Mucosa of descending colon (tissue), 3 donors: ENCODE results near the gene SCAF4. TPM values are rescaled to one million over a fixed set of nuclear protein-coding genes. Genes with fewer than 3 reads are reported as not detected.

Source experiments
- ATAC-seq: fragments of 200-7000 bp; cut with Tn5 transposase; one replicate; pipeline ENCODE4 v1.9.1; 2020; ENCODE audit warnings: mild to moderate bottlenecking, moderate library complexity
- DNase-seq, 3 donors: peaks; one replicate each; pipeline ENCODE4 v3.0.0-alpha.2; 2020
- H3K36me3 ChIP-seq: fragments of 200-600 bp; one replicate; pipeline ENCODE4 v1.8.0; 2021; ENCODE audit warnings: low read depth, mild to moderate bottlenecking
- H3K4me1 ChIP-seq: fragments of 200-600 bp; one replicate; pipeline ENCODE4 v1.8.0; 2021; ENCODE audit warnings: low read depth, mild to moderate bottlenecking
- H3K4me3 ChIP-seq: fragments of 200-600 bp; one replicate; pipeline ENCODE4 v1.8.0; 2021; ENCODE audit warnings: mild to moderate bottlenecking
- H3K9me3 ChIP-seq: fragments of 200-600 bp; one replicate; pipeline ENCODE4 v1.8.0; 2021; ENCODE audit warnings: mild to moderate bottlenecking
- CTCF ChIP-seq: fragments of 200-600 bp; IDR thresholded peaks from one replicate; pipeline ENCODE4 v1.8.0; 2022; ENCODE audit warnings: antibody characterized with exemption, mild to moderate bottlenecking
- intact Hi-C, 2 donors: fragments of 100-400 bp; cut with DNase I in 1 of 2; cut with micrococcal nuclease in 1 of 2; formaldehyde crosslinking; loops; one replicate each; pipeline versions ENCODE4 v1.11.0 to v1.11.1; 2022; cut with DNase I, micrococcal nuclease
- total RNA-seq, 3 donors: library from RNA; stranded (reverse); fragmentation: NEBNext Ultra II Directional in 2 of 3; extraction: Animal tissue kit (Norgen Biotek cat#: 25700) in 2 of 3; gene quantifications; one replicate each; pipeline versions ENCODE4 v1.2.1 to v1.2.4, GENCODE V29; 2021 to 2023
- donor health status: DM: no; HTN: no; CAD: no; lungs with moderate emphysema.
- donor health status: DM: no; HTN: no; CAD: no.
- donor health status: DM: no; HTN: yes; CAD: no.

SCAF4 gene
- total RNA-seq, 3 donors from 2014 or later = 35.7 to 39.7 (median 38.4) TPM

- DNase-seq = no peak
- H3K4me1 ChIP-seq = peaks cover 14% of the 10 kb centered on the region
- intact Hi-C loops = loop anchor here in 1 of 2 donors (10.0 kb wide), 1 partner anchor 64 kb away; no protein-coding TSS in a partner anchor
- H3K9me3 ChIP-seq = no peaks in the 10 kb centered on the region
- no peak for ATAC-seq
- H3K36me3 ChIP-seq = no peaks in the 10 kb centered on the region
- TF ChIP-seq CTCF = no peak
- no peak overlapping the region for H3K4me3 ChIP-seq
Observed at GRCh38 chr21:31728952-31729351, 3.0 kb downstream of the SCAF4 start.

GRCh38 chr21:31728191-31728590 lies 3.7 kb downstream of the SCAF4 start:
- DNase-seq = no peak
- peaks cover 11% of the 10 kb centered on the region for H3K4me1 ChIP-seq
- H3K4me3 ChIP-seq = no peak overlapping the region
- TF ChIP-seq CTCF = no peak
- no peaks in the 10 kb centered on the region for H3K36me3 ChIP-seq
- no peaks in the 10 kb centered on the region for H3K9me3 ChIP-seq
- intact Hi-C loops = loop anchor here in 1 of 2 donors (10.0 kb wide), 1 partner anchor 63 kb away; no protein-coding TSS in a partner anchor
- no peak for ATAC-seq

- H3K4me1 ChIP-seq = peaks cover 6% of the 10 kb centered on the region
- no peaks in the 10 kb centered on the region for H3K36me3 ChIP-seq
- TF ChIP-seq CTCF = no peak
- no peak overlapping the region for H3K4me3 ChIP-seq
- no peaks in the 10 kb centered on the region for H3K9me3 ChIP-seq
- intact Hi-C loops = loop anchor here in 1 of 2 donors (10.0 kb wide), 1 partner anchor 62 kb away; no protein-coding TSS in a partner anchor
- ATAC-seq (no peak), DNase-seq (no peak)
Observed at GRCh38 chr21:31727181-31727580, 4.7 kb downstream of the SCAF4 start.

- DNase-seq (no peak), ATAC-seq (no peak)
- H3K9me3 ChIP-seq = no peaks in the 10 kb centered on the region
- H3K4me1 ChIP-seq = peaks cover 7% of the 10 kb centered on the region
- H3K4me3 ChIP-seq = no peak overlapping the region
- no peaks in the 10 kb centered on the region for H3K36me3 ChIP-seq
- intact Hi-C loops = loop anchor here in 1 of 2 donors (10.0 kb wide), 1 partner anchor 62 kb away; no protein-coding TSS in a partner anchor
- no peak for TF ChIP-seq CTCF
Observed at GRCh38 chr21:31726407-31726806, 5.5 kb downstream of the SCAF4 start.

GRCh38 chr21:31725202-31725839 lies 6.6 kb downstream of the SCAF4 start:
- no peaks in the 10 kb centered on the region for H3K36me3 ChIP-seq
- intact Hi-C loops = loop anchor here in 1 of 2 donors (10.0 kb wide), 1 partner anchor 61 kb away; no protein-coding TSS in a partner anchor
- no peak overlapping the region for H3K4me3 ChIP-seq
- H3K4me1 ChIP-seq = peaks cover 9% of the 10 kb centered on the region
- TF ChIP-seq CTCF = no peak
- no peaks in the 10 kb centered on the region for H3K9me3 ChIP-seq
- ATAC-seq = no peak
- DNase-seq = no peak
